CD4-positive, alpha-beta T cell treated with Interleukin-1 beta for 1 hour (primary cell): ENCODE measurements around the gene CRYGS.
A peak's percentile ranks its signal among the peaks of the same experiment; 100 is the strongest.
"Not testable (repeated sequence)": the region's sequence is repeated elsewhere in the genome, so short reads cannot be mapped to it uniquely, and the experiment has no call there.

Experiments used
- DNase-seq, 2 donors: peaks; one replicate each; pipeline ENCODE4 v3.0.0-alpha.2; 2020 to 2022

The CRYGS gene

GRCh38 chr3:186544281-186544680, at the start of gene CRYGS:
Gene CRYGS, minus strand, starts transcription at chr3:186544380. Its CDS starts 54 bp downstream, at chr3:186544326.
- DNase-seq, result no peak

GRCh38 chr3:186593862-186594261, 49.7 kb upstream of the CRYGS start:
- DNase-seq, result no peak

GRCh38 chr3:186592682-186593081, 48.5 kb upstream of the CRYGS start:
- DNase-seq, result no peak

GRCh38 chr3:186590580-186591295, 46.6 kb upstream of the CRYGS start:
- DNase-seq, result no peak

GRCh38 chr3:186589856-186590579, 45.8 kb upstream of the CRYGS start:
- DNase-seq, result peak in 1 of 2 donors; percentile 24

- no peak for DNase-seq
Measured at GRCh38 chr3:186589121-186589520, 44.9 kb upstream of the CRYGS start.

- DNase-seq, result no peak
Measured at GRCh38 chr3:186588632-186589031, 44.5 kb upstream of the CRYGS start.

- no peak for DNase-seq
Measured at GRCh38 chr3:186587183-186587582, 43.0 kb upstream of the CRYGS start.

- not testable (repeated sequence) for DNase-seq
Measured at GRCh38 chr3:186586245-186586644, 42.1 kb upstream of the CRYGS start.

GRCh38 chr3:186583831-186584230, 39.7 kb upstream of the CRYGS start:
- DNase-seq, result no peak

GRCh38 chr3:186582541-186582940, 38.4 kb upstream of the CRYGS start:
- no peak for DNase-seq

GRCh38 chr3:186580785-186581184, 36.6 kb upstream of the CRYGS start:
- DNase-seq, result no peak

GRCh38 chr3:186577521-186577920, 33.3 kb upstream of the CRYGS start:
- DNase-seq, result no peak

- no peak for DNase-seq
Measured at GRCh38 chr3:186571644-186572013, 27.4 kb upstream of the CRYGS start.

GRCh38 chr3:186570941-186571643, 26.9 kb upstream of the CRYGS start:
- peak in 1 of 2 donors; percentile 16 for DNase-seq

- peak; percentile 99 for DNase-seq
Measured at GRCh38 chr3:186570096-186570940, 26.1 kb upstream of the CRYGS start, which contains the start of gene DNAJB11. Gene DNAJB11, plus strand, starts transcription at chr3:186570720. Its CDS starts 178 bp downstream, at chr3:186570898.

- DNase-seq, result no peak
Measured at GRCh38 chr3:186569779-186570095, 25.6 kb upstream of the CRYGS start.

GRCh38 chr3:186569361-186569760, 25.2 kb upstream of the CRYGS start:
- not testable (repeated sequence) for DNase-seq

GRCh38 chr3:186567072-186567921, 23.1 kb upstream of the CRYGS start, which contains the start of gene TBCCD1:
Gene TBCCD1, minus strand, starts transcription at chr3:186567339. Its CDS starts 3,010 bp downstream, at chr3:186564329.
- peak; percentile 93 to 97 for DNase-seq

GRCh38 chr3:186566772-186567071, 22.5 kb upstream of the CRYGS start:
- no peak for DNase-seq

- no peak for DNase-seq
Measured at GRCh38 chr3:186564586-186564985, 20.4 kb upstream of the CRYGS start.
